HG02884 (cell line): ENCODE measurements around the gene SAMD7.
A peak's percentile ranks its signal among the peaks of the same experiment; 100 is the strongest.

Experiments
- ATAC-seq: cut with Tn5 transposase; IDR thresholded peaks from one replicate; pipeline ENCODE4 v1.9.1; 2021; ENCODE audit warnings: mild to moderate bottlenecking, moderate library complexity; ENCODE audit not compliant: unreplicated experiment

SAMD7 gene

DNA sequence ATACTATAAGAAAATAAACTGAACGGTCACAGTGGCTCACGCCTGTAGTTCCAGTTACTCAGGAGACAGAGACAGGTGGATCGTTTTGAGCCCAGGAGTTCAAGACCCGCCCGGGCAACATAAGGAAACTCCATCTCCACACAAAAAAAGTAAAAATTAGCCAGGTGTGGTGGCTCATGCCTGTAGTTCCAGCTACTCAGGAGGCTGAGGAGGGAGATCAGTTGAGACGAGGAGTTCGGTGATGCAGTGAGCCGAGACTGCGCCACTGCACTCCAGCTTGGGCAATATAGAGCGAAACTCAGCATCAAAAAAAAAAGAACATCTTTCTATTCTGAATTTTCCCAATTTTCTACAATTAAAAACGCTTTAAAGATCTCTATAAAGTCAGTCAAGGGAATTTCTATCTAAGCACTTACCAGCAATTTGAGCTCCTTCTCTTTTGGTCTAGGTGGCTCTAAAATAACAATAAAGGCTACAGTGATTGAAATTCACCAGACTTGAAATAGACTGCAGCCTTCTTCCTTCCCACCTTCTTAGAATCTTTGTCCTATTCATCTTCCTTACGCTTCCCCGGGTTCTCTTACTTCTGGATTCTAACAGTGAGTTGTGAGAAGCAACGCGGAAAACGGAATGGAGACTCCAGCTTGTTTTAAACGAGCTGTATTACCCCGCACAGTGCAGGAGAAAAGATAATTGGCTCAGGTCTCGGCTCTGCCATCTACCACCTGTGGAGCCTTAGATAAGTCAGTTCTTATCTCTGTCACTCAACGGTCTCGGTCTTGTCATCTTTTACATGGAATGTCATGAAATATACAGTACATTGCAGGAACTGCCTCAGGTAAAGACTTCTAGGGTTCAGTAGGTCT is 54.4 kb downstream of the SAMD7 start:
- peak; percentile 19 for ATAC-seq

DNA sequence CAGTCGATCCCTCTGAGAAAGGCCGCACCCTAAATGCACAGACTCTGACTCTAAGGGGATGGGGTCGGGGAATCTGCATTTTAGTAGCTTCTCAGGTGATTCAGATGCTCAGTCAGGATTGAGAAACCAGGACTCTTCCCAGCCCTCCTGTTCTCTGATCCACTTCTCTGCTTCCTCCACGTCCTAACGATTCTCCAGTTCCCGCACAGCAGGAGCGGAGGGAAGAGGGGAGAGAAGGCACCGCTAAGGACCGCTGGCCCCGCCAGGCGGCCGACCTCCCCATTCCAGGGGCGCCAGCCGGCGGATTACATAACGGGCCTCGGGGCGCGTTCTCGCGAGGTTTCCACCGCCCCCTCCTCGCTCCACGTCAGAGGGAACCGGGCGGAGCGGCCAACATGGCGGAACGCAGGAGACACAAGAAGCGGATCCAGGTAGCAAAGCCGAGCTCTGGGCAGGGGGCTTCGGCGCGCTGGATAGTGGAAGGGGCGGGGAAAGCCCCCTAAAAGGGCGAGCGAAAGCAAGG is 55.1 kb downstream of the SAMD7 start, which contains the start of gene SEC62:
SEC62 (plus strand) TSS at position 380 of the 523 bp plus-strand sequence; CDS start at position 396, 16 bp downstream.
- ATAC-seq: peak; percentile 88

DNA sequence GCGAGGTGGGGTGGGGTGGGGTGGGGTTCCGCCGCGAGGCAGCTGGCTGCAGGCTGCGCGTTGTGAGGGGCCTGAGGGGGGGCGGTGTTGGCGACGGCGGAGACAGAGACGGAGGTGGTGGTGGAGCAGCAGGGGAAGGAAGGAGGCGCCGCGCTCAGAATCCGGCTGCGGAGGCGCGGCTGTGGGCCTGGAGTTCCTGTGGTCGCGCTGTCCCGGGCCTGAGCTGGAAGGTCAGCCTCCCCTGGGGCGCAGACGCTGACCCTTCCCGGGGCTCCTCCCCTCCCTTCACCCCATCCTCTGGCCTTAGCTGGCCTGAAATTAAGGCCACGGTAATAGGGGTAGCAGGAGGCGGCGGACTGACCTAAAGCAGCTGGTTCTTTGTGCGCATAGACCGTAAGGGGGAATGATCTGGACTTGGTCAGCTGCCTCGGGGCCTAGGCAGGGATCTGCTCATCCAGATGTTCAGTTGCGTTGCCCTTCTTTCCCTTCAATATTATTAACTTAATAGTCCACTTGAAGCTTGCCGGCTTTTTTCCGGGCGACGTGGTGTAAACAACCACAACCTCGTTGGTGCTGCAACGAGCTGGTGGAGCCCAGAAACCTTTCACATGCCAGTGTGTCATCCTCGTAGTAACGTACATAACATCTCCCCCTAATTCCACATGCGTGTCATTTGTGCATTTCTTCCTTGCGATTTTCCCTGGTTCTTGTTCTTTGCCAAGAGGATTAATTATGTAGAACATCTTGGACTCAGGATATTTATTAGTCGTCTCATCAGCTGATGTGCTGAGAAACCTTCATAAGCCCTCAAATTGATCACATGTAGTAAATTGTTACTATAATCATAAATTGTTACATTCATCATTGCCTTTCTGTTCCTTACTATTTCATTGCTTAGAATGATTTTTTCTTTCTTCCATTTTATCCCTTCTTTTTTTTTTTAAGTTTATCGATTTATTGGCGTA is 55.9 kb downstream of the SAMD7 start:
- peak; percentile 31 for ATAC-seq

DNA sequence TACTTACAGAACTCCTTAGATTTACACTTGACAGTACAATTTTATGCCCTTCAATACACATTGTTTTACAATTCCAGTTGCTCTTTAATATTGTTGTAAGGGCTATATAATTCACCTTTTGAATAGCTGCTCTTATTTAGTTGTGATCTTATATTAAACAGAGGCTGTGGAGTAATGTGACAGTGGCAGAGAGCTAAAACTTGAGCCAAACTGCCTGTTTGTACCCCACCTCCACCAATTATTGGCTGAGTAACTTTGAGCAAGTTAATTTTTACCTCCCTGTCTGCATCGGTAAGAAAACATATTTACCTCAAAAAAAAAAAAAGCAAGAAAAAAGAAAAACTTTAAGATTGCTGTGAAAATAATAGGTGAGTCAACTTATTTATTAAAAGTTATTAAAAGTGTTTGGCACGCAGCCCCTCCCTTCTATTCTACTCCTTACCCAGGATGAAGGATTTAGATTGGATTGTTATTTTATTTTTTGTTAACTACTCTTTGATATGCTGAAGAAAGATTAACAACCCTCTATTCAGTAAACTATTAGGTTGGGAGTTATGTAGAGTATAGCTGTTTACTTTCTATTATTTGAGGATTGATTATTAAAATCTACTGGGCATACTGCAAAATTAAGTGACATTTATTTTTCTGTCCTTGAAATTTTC is 57.0 kb downstream of the SAMD7 start:
- ATAC-seq: no peak

GRCh38 chr3:169969174-169970095 is 58.1 kb downstream of the SAMD7 start:
- ATAC-seq: no peak

DNA sequence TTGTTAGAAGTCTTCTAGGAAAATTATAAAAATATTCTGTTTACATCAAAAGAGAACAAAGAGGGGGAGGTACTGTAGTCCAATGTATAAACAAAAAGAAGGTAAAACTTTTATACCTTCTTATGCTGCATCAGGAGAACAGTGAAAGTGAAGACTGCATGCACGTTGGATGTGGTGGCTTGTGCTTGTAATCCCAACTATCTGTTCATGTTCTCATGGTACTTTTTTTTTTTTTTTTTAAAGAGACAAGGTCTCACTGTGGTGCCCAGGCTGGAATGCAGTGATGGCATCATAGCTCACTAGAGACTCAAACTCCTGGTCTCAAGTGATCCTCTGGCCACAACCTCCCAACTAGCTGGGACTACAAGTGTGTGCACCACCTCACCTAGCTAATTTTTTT is 59.5 kb downstream of the SAMD7 start:
- no peak for ATAC-seq

GRCh38 chr3:169971522-169971921 is 60.1 kb downstream of the SAMD7 start:
- ATAC-seq: no peak

GRCh38 chr3:169980055-169980454 is 68.7 kb downstream of the SAMD7 start:
- ATAC-seq: no peak

- ATAC-seq: no peak
Measured at GRCh38 chr3:169984292-169984691, 72.9 kb downstream of the SAMD7 start.
